ENCODE results near the gene THAP11. TPM values are rescaled to one million over a fixed set of nuclear protein-coding genes. Genes with fewer than 3 reads are reported as not detected.

The THAP11 gene
- total and polyA plus RNA-seq, 2 of the 4 experiments (the other 2 are of a cell fraction), result 13.3 to 14.5 TPM

GRCh38 chr16:67861877-67862276 lies 19.8 kb downstream of the THAP11 start:
- Histone ChIP-seq H3K9me1 (ENCODE audit: insufficient read depth, low read length) (peaks cover 66% of the 10 kb centered on the region), H3K56ac (ENCODE audit: extremely low read depth, insufficient read depth, low read length) (no peak overlapping the region), H4K8ac (ENCODE audit: low read depth in 2 of 2, low read length in 2 of 2) (no peak overlapping the region), H2BK5ac (ENCODE audit: low read depth, low read length, poor library complexity, severe bottlenecking) (no peak overlapping the region), H4K5ac (ENCODE audit: low read depth, low read length) (no peak overlapping the region), H3K79me1 (ENCODE audit: low read depth in 1 of 2, low read length in 2 of 2) (peaks cover 48 to 79% of the 10 kb centered on the region in 2 experiments), H4K20me1 (ENCODE audit: insufficient read depth, low read length) (peaks cover 92% of the 10 kb centered on the region), H2AFZ (replicated peaks; ENCODE audit: low read length, poor library complexity) (no peak overlapping the region), H3K27me3 (ENCODE audit: control insufficient read depth, insufficient read depth, low read length) (no peaks in the 10 kb centered on the region), H3K9ac (ENCODE audit: low read depth, low read length) (no peak overlapping the region), H3K4me1 (ENCODE audit: control insufficient read depth, insufficient read depth, low read length) (peaks cover 28% of the 10 kb centered on the region), H2AK9ac (replicated peaks; ENCODE audit: low read depth, low read length, poor library complexity) (no peak overlapping the region), H2AK5ac (ENCODE audit: low read depth, low read length) (no peak overlapping the region), H2BK120ac (ENCODE audit: low read depth, low read length) (no peak overlapping the region), H3K18ac (ENCODE audit: low read depth, low read length) (no peak overlapping the region), H3K9me3 (ENCODE audit: control insufficient read depth, insufficient read depth, low read length) (no peaks in the 10 kb centered on the region), H3K4me2 (ENCODE audit: low read depth, low read length) (no peak overlapping the region), H2BK15ac (ENCODE audit: low read depth, low read length) (no peak overlapping the region), H3K27ac (ENCODE audit: insufficient read depth, low read length) (no peak overlapping the region), H3K36me3 (ENCODE audit: control insufficient read depth, insufficient read depth, low read length) (peaks cover 21% of the 10 kb centered on the region), H3K4ac (ENCODE audit: low read depth, low read length) (no peak overlapping the region), H4K91ac (ENCODE audit: insufficient read depth, low read depth, low read length) (no peak overlapping the region), H3K23ac (ENCODE audit: low read depth, low read length) (no peak overlapping the region), H3K14ac (replicated peaks; ENCODE audit: low read depth, low read length) (no peak overlapping the region), H3K4me3 (ENCODE audit: insufficient read depth, low read depth, low read length) (no peak overlapping the region), H2BK20ac (ENCODE audit: low read depth, low read length) (no peak overlapping the region)
- CTCF ChIA-PET, result interaction anchor here (1.8 kb wide), 1 partner anchor 45 kb away, joined by 5 read pairs; no protein-coding TSS in a partner anchor
- ATAC-seq (ENCODE audit: low read depth), result no peak
- in situ Hi-C loops (cut with MboI; ENCODE audit: low sequenced_read_pairs) (no loop called here), intact Hi-C loops (cut with micrococcal nuclease) (no loop called here), dilution Hi-C loops (cut with HindIII; ENCODE audit: low sequenced_read_pairs, unreplicated experiment) (no loop called here)
- TF ChIP-seq NFE2L2 (IDR thresholded peaks at IDR 0.05; ENCODE audit: low read depth, low read length) (no peak), MAZ (IDR thresholded peaks at IDR 0.05; ENCODE audit: borderline replicate concordance, low read depth, low read length) (no peak), CEBPB (IDR thresholded peaks at IDR 0.05; ENCODE audit: low read depth, low read length) (no peak), MXI1 (IDR thresholded peaks at IDR 0.05; ENCODE audit: borderline replicate concordance, low read depth, low read length) (no peak), BHLHE40 (IDR thresholded peaks at IDR 0.05; ENCODE audit: low read depth, low read length) (no peak), RFX5 (IDR thresholded peaks at IDR 0.05; ENCODE audit: low read depth, low read length) (no peak), RAD21 (IDR thresholded peaks at IDR 0.05; ENCODE audit: low read length) (no peak), POLR2A (IDR thresholded peaks at IDR 0.05; ENCODE audit: low read depth, low read length) (no peak), SMC3 (IDR thresholded peaks at IDR 0.05; ENCODE audit: low read depth, low read length) (no peak), FOS (IDR thresholded peaks at IDR 0.05; ENCODE audit: low read depth, low read length) (no peak)
- POLR2A ChIA-PET (ENCODE audit: unreplicated experiment), result no interaction called here
- no peak for DNase-seq
- BruUV-seq (replicated peaks), result no TSS peak
- 91% methylated on average over 5 of the region's 6 CpGs; no CpG with 5 or more reads in 1 of the 2 experiments for WGBS, 2 experiments (ENCODE audit: extremely low coverage in 2 of 2, insufficient read length in 1 of 2)
